Activated naive CD4-positive, alpha-beta T cell treated with anti-CD3 and anti-CD28 coated beads for 36 hours (primary cell): ENCODE results near the gene PUDP. TPM values are rescaled to one million over a fixed set of nuclear protein-coding genes. Genes with fewer than 3 reads are reported as not detected.
"Not testable (repeated sequence)": the region's sequence is repeated elsewhere in the genome, so short reads cannot be mapped to it uniquely, and the experiment has no call there.

Experiments
- CTCF ChIA-PET: fragments of 350-600 bp; sonication (Branson Sonifier 250); formaldehyde crosslinking; loops from one replicate; lab custom pipeline; 2021; ENCODE audit warnings: antibody characterized with exemption; lab: Charles Lee
- DNase-seq: peaks from one replicate; pipeline ENCODE4 v3.0.0-alpha.2; 2020
- H3K27ac Mint-ChIP-seq: one replicate; pipeline ENCODE4 v1.8.0; 2021; ENCODE audit warnings: mild to moderate bottlenecking, mixed read lengths
- H3K27me3 Mint-ChIP-seq: one replicate; pipeline ENCODE4 v1.8.0; 2021; ENCODE audit warnings: low read depth, mixed read lengths
- H3K36me3 Mint-ChIP-seq: one replicate; pipeline ENCODE4 v1.8.0; 2021; ENCODE audit warnings: low read depth, mixed read lengths
- H3K4me1 Mint-ChIP-seq: one replicate; pipeline ENCODE4 v1.8.0; 2021; ENCODE audit warnings: low read depth, mixed read lengths
- H3K4me3 Mint-ChIP-seq: one replicate; pipeline ENCODE4 v1.8.0; 2021; ENCODE audit warnings: mild to moderate bottlenecking, moderate library complexity, mixed read lengths
- H3K9me3 Mint-ChIP-seq: one replicate; pipeline ENCODE4 v1.8.0; 2021; ENCODE audit warnings: mixed read lengths
- intact Hi-C: fragments of 100-400 bp; cut with micrococcal nuclease; formaldehyde crosslinking; loops from one replicate; pipeline ENCODE4 v1.15.1; 2023
- total RNA-seq, 2 experiments: library from RNA; stranded (reverse); gene quantifications; one replicate each; pipeline ENCODE4 v1.2.3, GENCODE V29; 2021

Gene PUDP
- total RNA-seq, result 10 to 100 TPM; 10.7 to 13.6 TPM

DNA sequence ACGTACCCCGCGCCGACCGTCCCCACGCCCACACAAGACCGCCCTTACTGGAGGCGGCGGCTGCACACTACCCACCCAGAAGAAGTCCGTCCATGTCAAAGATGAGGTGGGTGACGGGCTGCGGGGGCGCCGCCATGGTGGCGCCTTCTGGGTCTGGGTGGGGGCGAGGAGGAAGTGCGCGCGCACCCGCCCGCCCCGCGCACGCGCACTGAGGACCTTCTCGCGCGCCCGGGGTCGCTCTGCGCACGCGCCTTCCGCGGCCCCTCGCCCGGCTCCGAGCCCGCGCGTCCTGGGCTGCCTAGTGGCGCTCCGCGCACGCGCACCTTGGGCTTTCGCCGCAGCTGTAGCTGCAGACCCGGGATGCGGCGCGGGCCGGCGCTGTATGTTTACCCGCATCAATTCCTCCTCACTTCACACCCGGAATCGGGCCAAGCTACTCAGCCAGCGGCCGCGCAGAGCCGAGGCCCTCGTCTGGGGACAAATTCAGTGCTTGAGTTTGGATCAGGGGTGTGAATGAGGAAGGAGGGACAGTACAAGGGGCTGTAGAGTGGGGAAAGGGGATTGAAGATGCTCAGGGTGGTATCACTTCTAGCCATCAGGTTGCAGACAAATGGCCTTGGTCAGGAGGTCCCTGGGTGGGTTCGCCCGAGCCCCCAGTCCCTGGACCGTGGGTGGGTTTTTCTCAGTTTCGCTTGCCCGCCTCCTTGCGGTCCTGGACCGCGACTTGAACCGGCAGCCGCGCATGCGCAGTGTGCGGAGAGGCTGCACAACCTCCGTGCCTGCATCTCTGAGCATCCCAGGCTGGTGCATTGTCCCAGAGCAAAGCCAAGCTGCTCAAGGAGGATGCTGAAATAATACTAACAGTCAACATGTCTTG lies at the start of gene PUDP:
Gene PUDP (minus strand): TSS at position 176 of the 877 bp plus-strand sequence. CDS start 40 bp downstream, at position 136.
- peak; percentile 79 for DNase-seq
- CTCF ChIA-PET, result no interaction called here
- H3K36me3 Mint-ChIP-seq, result no peaks in the 10 kb centered on the region
- H3K4me1 Mint-ChIP-seq, result peaks cover 13% of the 10 kb centered on the region
- H3K27ac Mint-ChIP-seq, result peak within 1 kb of the TSS; percentile 86
- H3K4me3 Mint-ChIP-seq, result peak within 1 kb of the TSS; percentile 79
- no peaks in the 10 kb centered on the region for H3K27me3 Mint-ChIP-seq
- intact Hi-C loops, result loop anchor here (1.0 to 5.0 kb wide), 4 partner anchors 15 to 779 kb away; partner anchors contain the start of gene PNPLA4
- no peaks in the 10 kb centered on the region for H3K9me3 Mint-ChIP-seq

DNA sequence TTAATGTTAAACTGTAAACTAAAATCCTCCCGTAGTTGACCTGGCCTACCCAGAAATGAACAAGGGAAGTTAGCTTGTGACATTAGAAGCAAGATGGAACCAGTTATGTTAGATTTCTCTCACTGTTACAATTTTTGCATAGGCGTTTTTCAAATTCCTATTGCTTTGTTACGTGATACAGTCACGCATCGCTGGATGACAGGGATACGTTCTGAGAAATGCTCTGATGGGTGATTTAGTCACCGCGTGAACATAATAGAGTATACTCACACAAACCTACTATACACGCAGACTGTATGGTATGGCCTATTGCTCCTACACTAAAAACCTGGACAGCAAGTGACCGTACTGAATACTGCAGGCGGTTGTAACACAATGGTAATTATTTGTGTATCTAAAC lies 46.7 kb upstream of the PUDP start:
- H3K27ac Mint-ChIP-seq, result no peak overlapping the region
- no peaks in the 10 kb centered on the region for H3K27me3 Mint-ChIP-seq

DNA sequence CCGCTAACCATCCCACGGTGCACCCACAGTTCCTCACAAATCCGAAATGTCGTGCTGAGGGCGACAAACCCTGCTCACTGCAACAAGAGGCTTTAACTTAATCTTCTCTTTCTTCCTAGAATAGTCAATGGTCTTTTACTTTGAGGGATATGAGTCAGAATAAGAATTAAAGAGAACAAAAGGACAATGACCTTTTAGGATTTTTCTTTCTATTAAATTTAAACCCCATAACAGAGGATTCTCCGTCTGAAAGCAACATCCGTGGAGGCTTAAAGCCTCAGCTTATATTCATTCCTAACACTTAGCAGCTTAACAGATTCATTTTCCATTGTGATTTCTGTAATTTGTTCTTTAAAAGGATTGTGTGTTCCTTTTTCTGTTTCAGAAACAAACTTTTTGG lies 44.9 kb upstream of the PUDP start:
- peaks cover 2% of the 10 kb centered on the region for H3K36me3 Mint-ChIP-seq
- intact Hi-C loops, result no loop called here
- H3K9me3 Mint-ChIP-seq, result no peaks in the 10 kb centered on the region
- no peak overlapping the region for H3K4me3 Mint-ChIP-seq
- no peak for DNase-seq
- CTCF ChIA-PET, result no interaction called here
- no peaks in the 10 kb centered on the region for H3K27me3 Mint-ChIP-seq
- no peaks in the 10 kb centered on the region for H3K4me1 Mint-ChIP-seq
- no peak overlapping the region for H3K27ac Mint-ChIP-seq

More for the DNA sequence above, 46.7 kb upstream of the PUDP start:
- DNase-seq, result no peak
- Mint-ChIP-seq H3K4me3 (no peak overlapping the region), H3K9me3 (no peaks in the 10 kb centered on the region), H3K36me3 (peaks cover 2% of the 10 kb centered on the region), H3K4me1 (no peaks in the 10 kb centered on the region)
- intact Hi-C loops, result no loop called here
- CTCF ChIA-PET, result no interaction called here

DNA sequence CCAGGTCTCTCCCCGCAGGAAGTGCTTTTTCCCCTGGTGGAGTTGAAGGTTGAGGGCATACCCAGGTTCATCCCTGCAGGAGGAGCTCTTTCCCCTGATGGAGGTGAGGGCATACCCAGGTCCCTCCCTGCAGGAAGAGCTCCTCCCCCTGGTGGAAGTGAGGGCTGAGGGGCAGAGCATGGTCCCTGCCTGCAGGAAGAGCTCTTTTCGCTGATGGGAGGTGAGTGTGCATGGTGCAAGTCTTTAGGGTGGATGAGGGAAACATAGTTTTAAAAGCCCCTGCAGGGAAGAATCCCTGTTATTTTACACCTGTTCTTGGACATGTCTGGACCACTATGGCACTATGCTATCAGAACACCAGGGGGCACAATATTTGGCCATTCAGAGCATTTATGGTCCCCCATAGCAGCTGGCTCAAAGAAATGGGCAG lies 43.7 kb upstream of the PUDP start:
- Mint-ChIP-seq H3K36me3 (no peaks in the 10 kb centered on the region), H3K27me3 (no peaks in the 10 kb centered on the region), H3K4me1 (no peaks in the 10 kb centered on the region), H3K9me3 (no peaks in the 10 kb centered on the region), H3K4me3 (no peak overlapping the region), H3K27ac (no peak overlapping the region)
- CTCF ChIA-PET, result interaction anchor here (0.7 to 1.3 kb wide), 3 partner anchors 11 to 549 kb away, joined by 3 to 4 read pairs (median 3); no protein-coding TSS in a partner anchor
- intact Hi-C loops, result no loop called here
- DNase-seq, result no peak

DNA sequence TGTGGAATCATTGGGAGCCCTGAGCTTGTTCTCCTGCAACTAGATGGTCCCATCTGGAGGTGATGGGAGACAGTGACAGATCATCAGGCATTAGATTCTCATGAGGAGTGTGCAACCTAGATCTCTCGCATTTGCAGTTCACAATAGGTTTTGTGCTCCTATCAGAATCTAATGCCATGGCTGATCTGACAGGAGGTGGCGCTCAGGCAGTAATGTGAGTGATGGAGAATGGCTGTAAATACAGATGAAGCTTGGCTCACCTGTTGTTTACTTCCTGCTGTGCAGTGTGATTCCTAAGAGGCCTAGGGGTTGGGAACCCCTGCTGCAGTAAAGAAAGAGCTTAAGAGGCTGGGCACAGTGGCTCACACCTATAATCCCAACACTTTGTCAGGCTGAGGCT lies 42.2 kb upstream of the PUDP start:
- Mint-ChIP-seq H3K9me3 (no peaks in the 10 kb centered on the region), H3K27me3 (no peaks in the 10 kb centered on the region), H3K36me3 (no peaks in the 10 kb centered on the region), H3K4me1 (no peaks in the 10 kb centered on the region), H3K4me3 (no peak overlapping the region), H3K27ac (no peak overlapping the region)
- CTCF ChIA-PET, result no interaction called here
- no peak for DNase-seq
- intact Hi-C loops, result no loop called here

DNA sequence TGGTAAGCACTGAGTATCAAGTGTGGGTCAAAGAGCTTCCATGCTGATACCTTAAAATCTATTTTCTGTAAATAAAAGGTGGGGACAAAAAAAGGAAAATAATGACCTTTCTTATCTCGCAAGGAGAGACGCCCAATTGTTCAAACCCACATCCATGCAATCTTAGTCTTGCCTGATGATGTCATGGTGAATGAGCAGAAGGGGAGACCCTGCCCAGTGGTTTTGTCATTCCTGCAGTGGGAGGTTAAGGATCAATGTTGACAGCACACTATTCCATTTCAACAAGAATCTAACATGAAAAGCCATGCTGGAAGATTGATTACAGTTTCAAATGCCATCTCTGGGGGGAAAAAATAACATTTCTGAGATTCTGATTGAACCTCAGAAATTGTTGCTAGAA lies 40.7 kb upstream of the PUDP start:
- no peaks in the 10 kb centered on the region for H3K4me1 Mint-ChIP-seq

DNA sequence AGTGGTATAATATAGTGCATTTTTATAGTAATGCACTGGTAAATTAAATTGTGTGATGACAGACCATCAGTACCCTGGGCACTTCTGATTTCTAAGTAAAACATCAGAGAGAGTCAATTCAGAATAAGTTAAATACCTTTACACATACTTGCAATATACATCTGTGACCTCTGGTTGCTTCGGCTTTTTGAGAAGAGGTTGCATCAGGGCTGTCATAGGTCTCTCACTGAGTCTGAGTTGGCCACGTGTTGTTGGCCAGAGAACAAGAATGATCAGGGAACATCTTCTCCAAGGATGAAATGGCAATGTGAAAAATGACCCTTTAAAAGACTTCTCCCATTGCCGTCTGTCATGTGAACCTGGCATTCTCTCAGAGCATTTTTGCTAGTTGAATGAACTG lies 36.9 kb upstream of the PUDP start:
- Mint-ChIP-seq H3K4me3 (no peak overlapping the region), H3K27ac (no peak overlapping the region), H3K36me3 (no peaks in the 10 kb centered on the region), H3K4me1 (no peaks in the 10 kb centered on the region), H3K9me3 (no peaks in the 10 kb centered on the region), H3K27me3 (no peaks in the 10 kb centered on the region)
- DNase-seq, result no peak
- CTCF ChIA-PET, result no interaction called here
- intact Hi-C loops, result no loop called here

More for the DNA sequence above, 40.7 kb upstream of the PUDP start:
- CTCF ChIA-PET, result no interaction called here
- H3K36me3 Mint-ChIP-seq, result no peaks in the 10 kb centered on the region
- no peaks in the 10 kb centered on the region for H3K27me3 Mint-ChIP-seq
- no peak overlapping the region for H3K27ac Mint-ChIP-seq
- intact Hi-C loops, result no loop called here
- H3K4me3 Mint-ChIP-seq, result no peak overlapping the region
- no peaks in the 10 kb centered on the region for H3K9me3 Mint-ChIP-seq
- no peak for DNase-seq

DNA sequence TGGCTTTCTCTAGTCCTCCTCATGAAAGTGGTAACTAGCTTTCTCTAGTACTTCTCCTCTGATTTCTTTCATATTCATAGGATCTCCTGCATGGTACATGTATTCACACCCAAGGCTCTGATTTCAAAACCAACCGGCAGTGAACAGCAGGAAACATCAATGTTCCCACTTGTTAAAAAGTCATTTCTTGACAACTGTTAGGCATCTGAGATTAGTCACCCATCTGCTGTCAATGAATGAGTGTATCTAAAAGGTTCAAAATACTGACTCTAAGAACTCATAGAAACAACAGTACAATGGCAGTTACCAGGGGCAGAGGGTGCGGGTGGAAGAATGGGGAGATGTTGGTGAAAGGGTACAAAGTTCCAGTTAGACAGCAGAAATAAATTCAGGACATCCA lies 31.5 kb upstream of the PUDP start:
- H3K4me1 Mint-ChIP-seq, result no peaks in the 10 kb centered on the region
- H3K36me3 Mint-ChIP-seq, result no peaks in the 10 kb centered on the region
- CTCF ChIA-PET, result no interaction called here
- no peak for DNase-seq
- no peak overlapping the region for H3K27ac Mint-ChIP-seq
- no peaks in the 10 kb centered on the region for H3K9me3 Mint-ChIP-seq
- intact Hi-C loops, result no loop called here
- no peak overlapping the region for H3K4me3 Mint-ChIP-seq
- no peaks in the 10 kb centered on the region for H3K27me3 Mint-ChIP-seq

DNA sequence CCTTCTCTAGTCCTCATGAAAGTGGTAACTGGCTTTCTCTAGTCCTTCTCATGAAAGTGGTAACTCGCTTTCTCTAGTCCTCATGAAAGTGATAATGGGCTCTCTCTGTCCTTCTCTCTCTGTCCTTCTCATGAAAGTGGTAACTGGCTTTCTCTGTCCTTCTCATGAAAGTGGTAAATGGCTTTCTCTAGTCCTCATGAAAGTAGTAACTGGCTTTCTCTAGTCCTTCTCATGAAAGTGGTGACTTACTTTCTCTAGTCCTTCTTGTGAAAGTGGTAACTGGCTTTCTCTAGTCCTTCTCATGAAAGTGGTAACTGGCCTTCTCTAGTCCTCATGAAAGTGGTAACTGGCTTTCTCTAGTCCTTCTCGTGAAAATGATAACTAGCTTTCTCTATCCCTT lies 30.9 kb upstream of the PUDP start:
- H3K27me3 Mint-ChIP-seq, H3K27ac Mint-ChIP-seq, CTCF ChIA-PET, intact Hi-C loops, H3K36me3 Mint-ChIP-seq, H3K4me3 Mint-ChIP-seq, H3K4me1 Mint-ChIP-seq, H3K9me3 Mint-ChIP-seq, DNase-seq: not testable (repeated sequence)

DNA sequence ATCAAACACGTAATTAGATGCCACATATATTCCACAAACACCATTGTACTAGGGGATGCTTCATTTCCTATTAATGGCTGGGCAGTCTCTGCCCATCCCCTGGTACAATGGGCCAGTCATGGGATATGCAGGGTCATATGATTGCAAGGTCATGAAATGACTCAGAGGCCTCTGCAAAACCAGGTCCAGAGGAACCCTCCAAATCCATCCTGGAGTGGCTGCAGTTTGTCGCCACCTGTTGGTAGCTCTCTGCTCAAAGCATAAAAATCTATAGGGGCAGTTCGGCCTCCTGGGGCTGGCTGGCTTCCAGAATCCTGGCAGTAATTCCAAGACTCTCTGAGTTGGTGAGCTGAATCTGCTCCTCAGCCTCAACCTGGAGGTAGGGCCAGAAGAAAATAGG lies 22.9 kb upstream of the PUDP start:
- Mint-ChIP-seq H3K27ac (no peak overlapping the region), H3K4me3 (no peak overlapping the region), H3K9me3 (no peaks in the 10 kb centered on the region), H3K36me3 (no peaks in the 10 kb centered on the region), H3K27me3 (no peaks in the 10 kb centered on the region), H3K4me1 (no peaks in the 10 kb centered on the region)
- intact Hi-C loops, result loop anchor here (1.0 to 5.0 kb wide), 2 partner anchors 39 to 104 kb away; no protein-coding TSS in a partner anchor
- DNase-seq, result peak; percentile 50
- CTCF ChIA-PET, result interaction anchor here (1.0 kb wide), 1 partner anchor 31 kb away, joined by 3 read pairs; no protein-coding TSS in a partner anchor

DNA sequence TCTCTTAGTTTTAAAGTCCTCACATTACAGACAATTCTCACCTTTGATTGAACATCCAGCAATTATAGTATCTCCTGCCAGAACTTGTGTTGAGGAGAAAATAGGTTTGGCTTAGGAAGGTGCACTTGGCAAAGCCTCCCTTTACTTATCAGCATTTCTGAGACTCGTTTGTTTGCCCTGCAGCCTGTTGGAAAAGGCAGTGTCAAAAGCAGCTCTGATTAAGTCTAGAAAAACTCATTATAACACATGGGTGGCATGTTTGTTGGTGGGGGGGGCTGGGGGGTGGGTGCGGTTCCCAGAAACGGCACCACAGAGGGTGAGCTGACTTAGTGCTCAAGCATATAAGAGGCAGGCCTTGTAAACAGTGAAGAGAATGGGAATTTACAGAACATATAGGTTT lies 21.7 kb upstream of the PUDP start:
- DNase-seq, result no peak
- H3K4me3 Mint-ChIP-seq, result no peak overlapping the region
- H3K9me3 Mint-ChIP-seq, result no peaks in the 10 kb centered on the region
- no peaks in the 10 kb centered on the region for H3K27me3 Mint-ChIP-seq
- H3K4me1 Mint-ChIP-seq, result no peaks in the 10 kb centered on the region
- intact Hi-C loops, result loop anchor here (5.0 kb wide), 1 partner anchor 102 kb away; no protein-coding TSS in a partner anchor
- H3K36me3 Mint-ChIP-seq, result no peaks in the 10 kb centered on the region
- no peak overlapping the region for H3K27ac Mint-ChIP-seq
- CTCF ChIA-PET, result no interaction called here

DNA sequence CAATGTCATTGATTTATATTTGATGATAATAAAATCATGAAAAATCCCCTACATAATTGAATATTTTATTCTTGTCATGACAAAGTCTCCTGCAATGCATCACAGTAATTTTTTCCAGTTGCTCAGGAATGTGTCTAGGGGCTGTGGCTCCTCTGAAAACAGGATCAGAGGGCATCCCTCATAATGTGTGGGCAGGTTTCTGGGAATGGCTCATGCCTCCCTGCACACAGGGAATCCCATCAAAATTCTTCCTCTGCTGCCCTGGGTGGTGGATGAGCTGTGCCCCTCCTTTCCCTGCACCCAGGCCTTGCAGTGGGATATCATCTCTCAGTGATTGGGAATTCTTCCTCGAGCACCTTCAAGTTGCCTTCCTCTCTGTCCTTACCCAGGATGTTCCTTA lies 20.4 kb upstream of the PUDP start:
- H3K27me3 Mint-ChIP-seq, result no peaks in the 10 kb centered on the region
- intact Hi-C loops, result no loop called here
- CTCF ChIA-PET, result no interaction called here
- H3K27ac Mint-ChIP-seq, result no peak overlapping the region
- H3K9me3 Mint-ChIP-seq, result no peaks in the 10 kb centered on the region
- H3K36me3 Mint-ChIP-seq, result no peaks in the 10 kb centered on the region
- no peaks in the 10 kb centered on the region for H3K4me1 Mint-ChIP-seq
- H3K4me3 Mint-ChIP-seq, result no peak overlapping the region
- no peak for DNase-seq

DNA sequence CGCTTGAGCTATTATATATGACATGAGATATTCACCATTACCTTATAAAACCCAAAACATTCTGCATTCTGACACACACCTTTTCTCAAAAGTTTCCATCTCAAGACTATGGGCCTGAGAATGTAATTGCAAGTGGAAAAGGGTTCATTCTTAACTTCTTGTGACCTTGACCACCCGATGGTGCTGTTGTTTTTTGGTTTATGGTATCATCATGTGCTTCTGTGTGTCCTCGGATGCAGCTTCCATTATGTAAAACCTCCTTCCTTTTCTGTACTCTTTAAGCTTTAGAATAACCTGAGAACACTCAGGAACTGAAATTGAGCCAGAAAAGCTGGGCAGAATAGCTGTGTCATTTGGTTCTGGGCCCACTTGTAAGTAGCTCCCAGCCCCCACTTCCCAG lies 16.2 kb upstream of the PUDP start:
- CTCF ChIA-PET, result no interaction called here
- Mint-ChIP-seq H3K4me1 (no peaks in the 10 kb centered on the region), H3K27ac (no peak overlapping the region), H3K4me3 (no peak overlapping the region), H3K27me3 (no peaks in the 10 kb centered on the region), H3K36me3 (no peaks in the 10 kb centered on the region), H3K9me3 (no peaks in the 10 kb centered on the region)
- intact Hi-C loops, result no loop called here
- DNase-seq, result no peak
